HG02763 (cell line): ENCODE data around the gene ZNF488.
"Not testable (repeated sequence)": the region's sequence is repeated elsewhere in the genome, so short reads cannot be mapped to it uniquely, and the experiment has no call there.

Experiments used
- ATAC-seq: cut with Tn5 transposase; IDR thresholded peaks from one replicate; pipeline ENCODE4 v1.9.1; 2021; ENCODE audit warnings: mild to moderate bottlenecking, moderate library complexity; ENCODE audit not compliant: unreplicated experiment

ZNF488 gene

GRCh38 chr10:47410271-47410670 lies 26.2 kb upstream of the ZNF488 start:
- no peak for ATAC-seq

GRCh38 chr10:47409866-47410256 lies 25.8 kb upstream of the ZNF488 start:
- no peak for ATAC-seq

DNA sequence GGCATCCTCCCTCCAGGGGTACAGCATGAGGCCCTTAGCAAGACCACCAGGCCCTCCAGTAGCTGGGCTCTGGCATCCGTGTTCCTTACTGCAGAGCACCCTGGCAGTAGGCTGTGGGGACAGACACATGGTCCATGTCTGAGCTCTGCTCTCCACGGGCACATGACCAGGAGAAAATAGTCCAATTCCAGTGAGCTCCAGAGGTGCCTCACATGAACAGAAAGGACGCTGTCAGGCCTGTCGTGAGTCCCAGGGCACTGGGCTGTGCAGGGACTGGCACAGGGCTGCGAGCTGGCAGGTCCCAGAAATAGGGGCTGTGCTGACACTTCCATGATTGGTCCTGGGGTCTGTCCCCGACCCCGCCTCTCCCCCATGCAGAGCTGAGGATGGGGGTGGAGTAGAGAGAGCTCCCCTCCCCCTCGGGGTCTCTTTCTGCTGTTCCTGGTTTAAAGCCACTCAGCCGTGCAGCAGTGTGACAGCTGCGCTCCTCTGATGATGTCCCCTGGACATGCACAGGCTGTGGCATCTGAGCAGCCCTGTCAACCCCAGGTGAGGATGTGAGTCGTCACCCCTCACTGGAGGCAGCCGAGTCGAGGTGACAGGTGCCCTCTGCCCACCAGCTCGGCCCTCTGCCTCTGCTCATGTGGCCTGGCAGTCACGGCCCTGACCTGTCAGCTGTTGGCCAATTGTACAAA lies 25.2 kb upstream of the ZNF488 start:
- no peak for ATAC-seq

GRCh38 chr10:47408606-47409005 lies 24.5 kb upstream of the ZNF488 start:
- ATAC-seq = no peak

- ATAC-seq = no peak
Measured at GRCh38 chr10:47406870-47407691, 23.0 kb upstream of the ZNF488 start.

DNA sequence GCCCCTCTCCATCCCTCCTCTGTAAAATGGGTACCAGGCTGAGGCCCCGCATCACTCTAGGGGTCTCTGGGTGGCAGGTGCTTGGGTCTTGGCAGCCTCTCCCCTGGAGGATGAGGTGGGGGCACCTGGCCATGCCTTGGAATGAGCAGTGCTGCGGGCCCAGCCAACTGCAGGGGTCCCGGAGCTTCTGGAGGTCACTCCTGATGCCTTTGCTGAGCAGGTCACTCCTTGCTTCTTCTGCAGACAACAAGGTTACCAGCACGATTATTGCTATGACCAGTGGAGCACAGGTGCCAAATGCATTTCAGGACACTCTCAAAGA lies 22.4 kb upstream of the ZNF488 start:
- ATAC-seq = no peak

DNA sequence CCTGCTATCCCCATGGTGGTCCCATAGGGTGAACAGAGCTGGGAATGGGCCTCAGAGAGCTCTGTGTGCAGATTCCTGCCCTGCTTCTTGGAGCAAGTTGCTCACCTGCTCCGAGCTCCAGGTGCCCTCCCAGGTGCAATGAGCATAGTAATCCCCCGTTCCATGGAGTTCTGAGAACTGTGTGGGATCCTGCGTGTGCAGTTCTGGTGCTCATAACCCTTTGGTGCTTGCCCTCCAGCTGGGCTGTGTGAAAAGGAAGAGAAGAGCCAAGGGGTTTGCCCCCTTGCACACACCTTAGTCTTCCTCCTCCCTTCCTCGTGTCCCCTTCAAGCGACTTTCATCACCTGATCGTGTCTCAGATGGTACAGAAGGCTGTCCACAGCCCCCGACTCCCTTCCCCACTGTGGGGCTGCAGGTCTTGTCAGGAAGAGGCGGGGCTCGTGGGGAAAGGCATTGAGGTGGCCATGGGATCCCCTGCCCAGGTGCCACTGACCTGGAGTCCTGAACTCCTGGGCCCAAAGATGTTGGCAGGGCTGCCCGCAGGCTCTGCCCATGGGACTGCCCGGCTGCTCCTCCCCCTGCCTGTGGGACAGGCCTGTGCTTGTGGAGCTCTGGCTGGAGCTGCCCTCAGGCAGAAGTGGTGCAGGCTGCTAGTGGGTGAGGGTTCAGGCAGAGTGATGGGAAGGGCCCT lies 21.9 kb upstream of the ZNF488 start:
- no peak for ATAC-seq

- ATAC-seq = no peak
Measured at GRCh38 chr10:47404937-47405336, 20.8 kb upstream of the ZNF488 start.

GRCh38 chr10:47404446-47404845 lies 20.4 kb upstream of the ZNF488 start:
- no peak for ATAC-seq

- no peak for ATAC-seq
Measured at GRCh38 chr10:47403446-47404318, 19.6 kb upstream of the ZNF488 start.

DNA sequence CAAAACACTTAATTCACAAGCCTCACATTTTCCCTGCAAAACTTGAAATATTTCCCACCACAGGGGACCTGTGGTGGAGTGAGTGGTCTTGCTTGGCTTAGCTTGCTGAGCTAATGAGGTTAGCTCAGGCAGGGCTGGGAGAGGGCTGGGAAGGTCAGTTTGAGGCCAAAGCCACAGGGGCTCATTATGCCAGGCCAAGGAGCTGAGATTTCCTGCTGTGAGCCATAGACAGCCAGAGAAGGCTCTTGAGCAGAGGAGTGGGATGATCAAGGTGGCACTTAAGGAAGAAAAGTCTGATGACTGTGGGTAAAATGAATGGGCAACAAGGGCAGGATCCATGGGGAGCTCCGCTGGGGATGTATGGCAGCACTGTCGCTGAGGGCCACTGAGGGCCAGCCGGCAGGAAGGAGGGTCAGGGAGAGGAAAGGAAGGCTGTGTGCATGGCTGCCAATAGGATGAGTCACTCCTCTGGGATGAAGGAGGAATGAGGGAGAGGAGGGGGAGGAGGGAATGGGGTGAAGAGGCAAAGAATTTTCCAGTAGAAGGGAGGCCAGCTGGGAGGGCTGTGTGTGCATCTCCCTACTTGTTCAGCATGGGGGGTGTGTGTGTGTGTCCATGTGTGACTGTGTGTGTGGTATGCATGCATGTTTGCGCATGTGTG lies 18.7 kb upstream of the ZNF488 start:
- no peak for ATAC-seq

- ATAC-seq = no peak
Measured at GRCh38 chr10:47401874-47402640, 18.0 kb upstream of the ZNF488 start.

GRCh38 chr10:47401210-47401609 lies 17.1 kb upstream of the ZNF488 start:
- ATAC-seq = no peak

- ATAC-seq = no peak
Measured at GRCh38 chr10:47400786-47401185, 16.7 kb upstream of the ZNF488 start.

GRCh38 chr10:47400251-47400650 lies 16.2 kb upstream of the ZNF488 start:
- ATAC-seq = no peak

- ATAC-seq = no peak
Measured at GRCh38 chr10:47397256-47397655, 13.2 kb upstream of the ZNF488 start.

- ATAC-seq = no peak
Measured at GRCh38 chr10:47396311-47396717, 12.2 kb upstream of the ZNF488 start.

DNA sequence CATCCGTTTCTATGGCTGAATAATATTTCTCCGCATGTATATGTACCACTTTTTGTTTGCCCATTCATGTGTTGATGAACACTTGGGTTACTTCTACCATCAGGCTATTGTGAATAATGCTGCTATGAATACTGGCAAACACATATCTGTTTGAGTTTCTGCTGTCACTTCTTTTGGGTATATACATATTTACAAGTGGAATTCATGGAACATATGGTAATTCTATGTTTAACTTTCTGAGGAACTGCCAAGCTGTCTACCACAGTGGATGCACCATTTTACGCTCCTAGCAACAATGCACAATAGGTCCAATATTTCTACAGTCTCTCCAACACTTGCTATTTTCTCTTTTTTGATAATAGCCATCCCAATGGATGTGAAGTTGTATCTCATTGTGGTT lies 5.5 kb upstream of the ZNF488 start:
- ATAC-seq = no peak

DNA sequence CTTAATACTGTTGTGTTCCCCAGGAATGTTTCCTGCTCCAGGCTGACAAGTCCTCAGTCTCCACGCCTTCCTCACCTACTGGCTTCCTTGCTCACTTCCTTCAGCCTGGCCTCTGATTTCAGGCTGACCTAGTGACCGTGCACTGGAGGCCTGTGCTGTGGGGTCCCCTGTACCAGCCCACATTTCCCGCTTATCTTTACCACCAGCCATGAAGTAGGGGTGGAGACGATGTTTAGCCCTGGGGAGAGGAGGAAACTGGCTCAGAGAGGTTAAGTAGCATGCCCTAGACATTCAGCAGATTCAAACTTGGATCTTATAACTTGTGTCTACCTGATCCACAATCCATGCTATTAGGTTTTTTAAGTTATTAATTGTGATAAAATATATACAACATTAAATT lies 4.8 kb upstream of the ZNF488 start:
- no peak for ATAC-seq

DNA sequence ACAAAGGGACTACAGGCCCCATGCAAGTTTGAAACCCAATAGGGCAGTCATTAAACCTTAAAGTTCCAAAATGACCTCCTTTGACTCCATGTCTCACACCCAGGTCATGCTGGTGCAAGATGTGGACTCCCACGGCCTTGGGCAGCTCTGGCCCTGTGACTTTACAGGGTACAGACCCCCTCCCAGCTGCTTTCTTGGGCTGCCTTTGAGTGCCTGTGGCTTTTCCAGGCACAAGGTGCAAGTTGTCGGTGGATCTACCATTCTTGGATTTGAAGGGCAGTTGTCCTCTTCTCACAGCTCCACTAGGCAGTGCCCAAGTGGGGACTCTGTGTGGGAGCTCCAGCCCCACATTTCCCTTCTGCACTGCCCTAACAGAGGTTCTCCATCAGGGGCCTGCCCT lies 2.0 kb upstream of the ZNF488 start:
- ATAC-seq = not testable (repeated sequence)
